Activated T-helper 17 cell treated with anti-CD3 and anti-CD28 coated beads, Interleukin-2, amount 50 U/mL, for 72 hours (primary cell): Measurements from ENCODE around the gene EFL1. TPM values are rescaled to one million over a fixed set of nuclear protein-coding genes. Genes with fewer than 3 reads are reported as not detected.

Experiments used
- ATAC-seq: fragments of 150-1000 bp; cut with Tn5 transposase; replicated peaks from 2 replicates; pipeline ENCODE4 v1.10.0; 2021; ENCODE audit warnings: mild to moderate bottlenecking, moderate library complexity
- H3K27ac Mint-ChIP-seq: one replicate; pipeline ENCODE4 v1.8.0; 2022; ENCODE audit warnings: mixed read lengths
- H3K27me3 Mint-ChIP-seq: one replicate; pipeline ENCODE4 v1.8.0; 2022; ENCODE audit warnings: mixed read lengths
- H3K36me3 Mint-ChIP-seq: one replicate; pipeline ENCODE4 v1.8.0; 2022; ENCODE audit warnings: low read depth, mild to moderate bottlenecking, mixed read lengths
- H3K4me1 Mint-ChIP-seq: one replicate; pipeline ENCODE4 v1.8.0; 2022; ENCODE audit warnings: mixed read lengths
- H3K4me3 Mint-ChIP-seq: one replicate; pipeline ENCODE4 v1.8.0; 2022; ENCODE audit warnings: mild to moderate bottlenecking, mixed read lengths
- H3K9me3 Mint-ChIP-seq: one replicate; pipeline ENCODE4 v1.8.0; 2022; ENCODE audit warnings: mixed read lengths
- total RNA-seq, 2 donors: library from RNA; stranded (reverse); gene quantifications; one replicate each; pipeline ENCODE4 v1.2.3, GENCODE V29; 2022

EFL1 gene
- total RNA-seq, 2 donors from 2014 or later: 24.3 to 32.5 TPM

DNA sequence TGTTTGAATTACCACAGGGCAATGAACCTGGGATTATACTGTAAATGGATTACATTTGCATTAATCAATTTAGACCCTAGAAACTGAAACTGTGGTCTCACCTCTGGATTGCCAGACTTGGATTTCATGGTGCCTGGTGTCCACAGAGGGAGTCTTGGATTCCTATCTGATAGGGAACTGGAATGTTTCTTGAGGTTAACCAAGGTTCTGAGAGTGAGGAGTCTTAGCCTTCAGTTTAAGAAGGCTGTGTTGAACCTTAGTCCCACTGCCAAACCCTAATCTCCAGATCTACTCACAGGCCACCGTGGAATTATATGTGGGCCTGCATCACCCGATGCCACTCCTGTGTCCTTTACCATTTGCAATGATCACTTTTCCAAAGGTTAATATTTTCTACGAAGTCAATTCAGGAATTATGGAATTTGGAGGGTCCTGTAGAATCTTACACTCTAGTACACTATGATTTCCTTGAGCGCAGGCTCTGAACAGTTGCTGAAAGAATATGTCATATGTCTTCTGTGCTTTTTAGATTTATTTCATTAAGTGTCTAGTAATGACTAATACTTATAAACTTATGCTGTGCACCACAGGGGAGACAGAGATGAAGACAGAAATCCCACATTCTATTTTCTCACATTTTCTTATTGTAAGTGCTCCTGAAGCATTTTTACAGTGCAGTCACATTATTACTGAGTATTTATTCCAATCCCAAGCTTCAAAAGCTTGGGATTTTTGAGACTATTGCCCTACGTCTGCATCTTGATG lies 87.9 kb downstream of the EFL1 start:
- Mint-ChIP-seq H3K36me3 (peaks cover 2% of the 10 kb centered on the region), H3K27me3 (no peaks in the 10 kb centered on the region), H3K9me3 (no peaks in the 10 kb centered on the region), H3K27ac (no peak overlapping the region), H3K4me1 (peaks cover 2% of the 10 kb centered on the region), H3K4me3 (no peak overlapping the region)
- ATAC-seq: no peak

DNA sequence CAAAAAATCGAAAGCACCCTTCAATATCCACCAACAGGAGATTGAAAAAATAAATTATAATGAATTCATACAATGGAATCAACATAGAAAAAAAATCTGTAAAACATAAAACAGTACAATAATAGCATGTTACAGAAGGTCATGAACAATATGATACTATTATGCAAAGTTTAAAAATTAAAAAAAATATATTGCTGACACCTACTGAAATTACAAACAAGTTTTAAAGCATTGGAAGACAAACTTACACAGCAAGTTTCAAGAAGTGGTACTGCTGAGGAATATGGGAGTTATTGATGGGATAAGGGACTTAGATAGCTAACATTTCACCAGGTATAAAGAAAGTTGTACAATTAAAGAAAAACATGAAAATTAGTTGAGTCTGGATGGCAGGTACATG lies 89.4 kb downstream of the EFL1 start:
- Mint-ChIP-seq H3K9me3 (no peaks in the 10 kb centered on the region), H3K4me3 (no peak overlapping the region), H3K4me1 (peaks cover 8% of the 10 kb centered on the region), H3K27ac (no peak overlapping the region), H3K27me3 (no peaks in the 10 kb centered on the region), H3K36me3 (peaks cover 9% of the 10 kb centered on the region)
- ATAC-seq: no peak

DNA sequence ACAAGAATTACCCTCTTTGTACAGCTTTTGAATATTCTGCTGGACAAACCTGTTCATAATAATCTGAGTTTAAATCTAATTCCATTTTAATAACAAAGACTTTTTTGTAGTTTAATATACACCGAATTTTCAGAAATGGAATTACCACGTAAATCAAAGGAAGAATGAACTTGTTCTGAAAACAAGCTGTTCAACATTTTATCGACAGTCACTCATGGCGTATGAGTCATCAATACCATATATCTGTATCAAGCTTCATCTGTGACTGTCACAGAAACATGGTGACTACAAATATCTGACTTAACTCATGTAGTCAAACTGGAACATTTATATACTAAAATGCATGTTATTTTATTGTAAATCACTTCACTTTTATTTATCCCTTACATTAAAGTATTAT lies 90.0 kb downstream of the EFL1 start:
- Mint-ChIP-seq H3K4me1 (peaks cover 8% of the 10 kb centered on the region), H3K9me3 (no peaks in the 10 kb centered on the region), H3K4me3 (no peak overlapping the region), H3K36me3 (peaks cover 9% of the 10 kb centered on the region), H3K27me3 (no peaks in the 10 kb centered on the region), H3K27ac (no peak overlapping the region)
- no peak for ATAC-seq

DNA sequence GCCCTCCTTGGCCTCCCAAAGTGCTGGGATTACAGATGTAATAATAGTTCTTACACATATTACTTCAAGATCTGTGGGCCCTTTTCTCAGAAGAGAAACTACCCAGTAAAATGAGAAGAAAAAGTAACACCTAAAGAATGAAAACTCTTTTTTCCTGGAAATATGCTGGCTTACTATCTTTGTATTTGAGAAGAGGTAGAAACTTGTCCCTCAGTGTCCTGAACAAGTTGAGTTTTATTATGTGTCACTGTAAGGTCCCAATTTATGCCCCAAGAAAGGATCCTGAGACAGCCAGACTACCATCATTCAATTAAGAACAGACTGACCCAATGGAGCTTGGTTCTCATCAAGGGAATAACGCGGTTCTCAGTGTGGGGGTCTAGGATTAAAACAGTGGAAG lies 93.8 kb downstream of the EFL1 start:
- no peaks in the 10 kb centered on the region for H3K9me3 Mint-ChIP-seq
- H3K4me3 Mint-ChIP-seq: no peak overlapping the region
- peaks cover 8% of the 10 kb centered on the region for H3K4me1 Mint-ChIP-seq
- no peak for ATAC-seq
- peaks cover 17% of the 10 kb centered on the region for H3K36me3 Mint-ChIP-seq
- H3K27me3 Mint-ChIP-seq: no peaks in the 10 kb centered on the region
- H3K27ac Mint-ChIP-seq: no peak overlapping the region

DNA sequence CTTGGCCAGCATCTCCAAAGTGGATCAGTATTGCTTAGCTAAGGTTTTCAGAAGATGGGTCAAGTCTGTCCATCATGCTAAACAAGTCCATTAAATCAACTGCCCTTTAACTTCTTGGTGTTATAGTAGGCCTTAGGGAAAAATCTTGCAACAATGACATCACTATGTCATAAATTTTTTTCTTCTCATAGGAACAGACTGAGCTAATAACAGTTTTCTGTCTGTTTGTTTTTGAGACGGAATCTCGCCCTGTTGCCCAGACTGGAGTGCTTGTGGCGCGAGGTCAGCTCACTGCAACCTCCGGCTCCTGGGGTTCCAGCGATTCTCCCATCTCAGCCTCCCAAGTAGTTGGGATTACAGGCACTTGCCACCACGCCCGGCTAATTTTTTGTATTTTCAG lies 94.2 kb downstream of the EFL1 start:
- no peaks in the 10 kb centered on the region for H3K9me3 Mint-ChIP-seq
- H3K27me3 Mint-ChIP-seq: no peaks in the 10 kb centered on the region
- H3K36me3 Mint-ChIP-seq: peaks cover 18% of the 10 kb centered on the region
- H3K4me1 Mint-ChIP-seq: peaks cover 8% of the 10 kb centered on the region
- no peak overlapping the region for H3K4me3 Mint-ChIP-seq
- H3K27ac Mint-ChIP-seq: no peak overlapping the region
- ATAC-seq: no peak

DNA sequence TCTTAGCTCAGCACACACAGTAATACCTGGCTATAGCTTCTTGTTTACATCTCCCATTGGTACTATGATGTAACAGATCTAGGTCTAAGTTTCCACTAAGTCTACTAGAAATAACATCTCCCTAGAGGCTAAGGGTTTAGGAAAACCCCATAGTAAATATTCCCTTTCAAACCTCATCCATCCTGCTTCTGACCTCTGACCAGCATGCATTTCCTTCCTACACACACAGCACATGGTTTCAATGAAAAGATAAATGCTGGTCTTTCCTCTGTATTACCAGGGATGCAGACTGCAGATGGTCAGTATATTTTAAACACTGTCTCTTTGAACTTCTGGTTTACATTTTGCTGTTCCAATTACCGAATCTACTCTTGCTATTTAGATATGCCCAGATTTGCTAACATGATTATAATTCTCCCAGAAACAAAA lies 96.6 kb downstream of the EFL1 start:
- no peaks in the 10 kb centered on the region for H3K27me3 Mint-ChIP-seq
- no peak overlapping the region for H3K4me3 Mint-ChIP-seq
- no peak for ATAC-seq
- peaks cover 8% of the 10 kb centered on the region for H3K4me1 Mint-ChIP-seq
- H3K27ac Mint-ChIP-seq: no peak overlapping the region
- peaks cover 42% of the 10 kb centered on the region for H3K36me3 Mint-ChIP-seq
- H3K9me3 Mint-ChIP-seq: no peaks in the 10 kb centered on the region

DNA sequence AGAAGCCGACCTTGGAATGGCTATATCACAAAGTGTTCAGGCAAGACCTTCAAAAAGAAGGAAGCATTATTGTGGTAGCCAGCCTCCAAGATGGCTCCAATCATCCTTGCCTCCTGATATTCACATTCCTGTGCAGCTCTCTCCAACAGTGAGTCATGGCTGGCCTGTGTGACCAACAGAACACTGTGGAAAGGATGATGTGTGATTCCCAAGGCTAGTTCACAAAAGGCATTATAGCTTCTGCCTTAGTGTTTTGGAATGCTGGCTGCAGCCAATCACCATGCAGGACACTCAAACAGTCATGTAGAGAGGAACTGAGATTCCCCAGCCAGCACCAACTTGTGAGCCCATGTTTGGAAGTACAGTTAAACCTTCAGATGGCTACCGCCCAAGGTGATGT lies 102.6 kb downstream of the EFL1 start:
- Mint-ChIP-seq H3K36me3 (peaks cover 60% of the 10 kb centered on the region), H3K4me3 (no peak overlapping the region), H3K9me3 (no peaks in the 10 kb centered on the region), H3K27me3 (no peaks in the 10 kb centered on the region), H3K27ac (no peak overlapping the region), H3K4me1 (no peaks in the 10 kb centered on the region)
- no peak for ATAC-seq

DNA sequence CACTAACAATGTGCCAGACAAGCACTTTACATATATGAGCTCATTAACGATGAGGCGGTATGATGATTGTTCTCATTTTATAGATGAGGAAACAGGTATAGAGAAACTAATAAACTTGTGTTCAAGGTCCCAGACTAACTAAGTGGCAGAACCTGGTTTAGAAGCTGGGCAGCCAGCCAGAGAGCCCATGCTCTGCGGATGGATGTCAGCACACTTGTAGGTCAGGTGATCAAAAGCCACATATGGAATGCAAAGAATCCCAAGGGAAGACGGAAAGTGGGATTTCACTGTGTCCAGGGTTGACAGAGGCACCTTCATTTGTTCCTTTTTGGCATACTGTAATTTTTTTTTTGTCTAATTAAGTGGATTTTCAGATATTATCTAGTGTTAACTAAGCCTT lies 103.7 kb downstream of the EFL1 start:
- no peak overlapping the region for H3K4me3 Mint-ChIP-seq
- no peaks in the 10 kb centered on the region for H3K4me1 Mint-ChIP-seq
- H3K9me3 Mint-ChIP-seq: no peaks in the 10 kb centered on the region
- H3K27me3 Mint-ChIP-seq: no peaks in the 10 kb centered on the region
- peaks cover 70% of the 10 kb centered on the region for H3K36me3 Mint-ChIP-seq
- no peak for ATAC-seq
- no peak overlapping the region for H3K27ac Mint-ChIP-seq

DNA sequence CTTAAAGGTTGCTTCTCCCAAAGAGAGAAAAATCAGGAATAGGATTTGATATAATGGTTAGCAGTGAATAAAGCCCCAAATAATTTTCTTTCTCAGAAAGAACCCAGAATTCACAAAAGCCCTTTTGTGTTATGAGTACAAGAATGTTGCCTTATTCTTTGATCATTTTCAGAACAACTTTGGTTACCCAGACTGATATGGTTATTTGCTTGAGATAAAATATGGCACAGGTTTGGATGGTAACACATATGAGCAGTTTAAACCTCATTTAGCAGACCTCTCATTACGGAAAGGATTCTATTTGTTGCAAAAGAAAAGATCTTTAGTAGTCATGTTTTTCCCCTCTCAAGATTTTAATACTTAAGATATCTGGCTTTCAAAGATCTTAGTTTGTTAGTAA lies 111.9 kb downstream of the EFL1 start:
- H3K27me3 Mint-ChIP-seq: no peaks in the 10 kb centered on the region
- no peak overlapping the region for H3K4me3 Mint-ChIP-seq
- ATAC-seq: no peak
- peaks cover 5% of the 10 kb centered on the region for H3K9me3 Mint-ChIP-seq
- no peaks in the 10 kb centered on the region for H3K4me1 Mint-ChIP-seq
- peaks cover 74% of the 10 kb centered on the region for H3K36me3 Mint-ChIP-seq
- H3K27ac Mint-ChIP-seq: no peak overlapping the region

DNA sequence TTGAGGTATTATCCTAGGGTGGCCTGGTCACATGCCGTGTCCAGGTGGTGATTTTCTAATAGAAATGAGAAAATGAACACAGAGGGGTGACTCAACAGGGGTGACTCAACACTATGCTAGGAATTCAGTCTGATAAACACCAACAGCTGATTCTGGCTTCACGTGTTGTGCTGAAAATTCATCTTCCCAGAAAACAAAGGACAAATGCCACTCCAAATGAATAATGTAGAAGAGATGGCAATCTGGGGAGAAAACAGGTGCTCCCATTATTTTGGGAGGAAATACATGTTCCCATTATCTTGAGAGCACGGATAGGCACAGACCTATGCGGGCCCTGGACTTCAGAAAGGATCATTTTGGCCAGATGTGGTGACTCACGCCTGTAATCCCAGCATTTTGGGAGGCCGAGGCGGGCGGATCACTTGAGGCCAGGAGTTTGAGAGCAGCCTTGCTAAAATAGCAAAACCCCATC lies 115.5 kb downstream of the EFL1 start:
- peaks cover 57% of the 10 kb centered on the region for H3K36me3 Mint-ChIP-seq
- no peak for ATAC-seq
- H3K27ac Mint-ChIP-seq: no peak overlapping the region
- no peaks in the 10 kb centered on the region for H3K4me1 Mint-ChIP-seq
- H3K27me3 Mint-ChIP-seq: no peaks in the 10 kb centered on the region
- no peak overlapping the region for H3K4me3 Mint-ChIP-seq
- peaks cover 2% of the 10 kb centered on the region for H3K9me3 Mint-ChIP-seq

DNA sequence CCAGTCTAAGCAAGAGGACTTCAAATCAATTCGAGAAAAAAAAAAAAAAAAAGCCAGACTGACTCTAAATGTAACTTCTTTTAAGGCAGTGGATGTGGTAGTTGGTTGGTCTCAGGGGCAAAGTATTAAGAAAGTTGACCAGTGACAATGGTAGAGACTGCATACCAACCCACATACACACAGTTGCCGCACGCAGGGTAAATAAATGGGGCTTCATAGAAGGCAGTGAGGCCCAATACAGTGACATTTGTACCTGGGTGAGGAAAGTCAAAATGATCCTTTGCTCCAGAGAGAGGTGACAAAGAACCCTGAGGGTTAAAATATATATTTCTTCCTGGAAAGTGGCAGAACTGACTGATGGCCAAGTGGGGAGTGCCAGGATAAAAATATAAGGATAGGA lies 116.0 kb downstream of the EFL1 start:
- Mint-ChIP-seq H3K4me1 (no peaks in the 10 kb centered on the region), H3K27ac (no peak overlapping the region), H3K9me3 (no peaks in the 10 kb centered on the region), H3K36me3 (peaks cover 52% of the 10 kb centered on the region), H3K4me3 (no peak overlapping the region), H3K27me3 (no peaks in the 10 kb centered on the region)
- ATAC-seq: no peak

DNA sequence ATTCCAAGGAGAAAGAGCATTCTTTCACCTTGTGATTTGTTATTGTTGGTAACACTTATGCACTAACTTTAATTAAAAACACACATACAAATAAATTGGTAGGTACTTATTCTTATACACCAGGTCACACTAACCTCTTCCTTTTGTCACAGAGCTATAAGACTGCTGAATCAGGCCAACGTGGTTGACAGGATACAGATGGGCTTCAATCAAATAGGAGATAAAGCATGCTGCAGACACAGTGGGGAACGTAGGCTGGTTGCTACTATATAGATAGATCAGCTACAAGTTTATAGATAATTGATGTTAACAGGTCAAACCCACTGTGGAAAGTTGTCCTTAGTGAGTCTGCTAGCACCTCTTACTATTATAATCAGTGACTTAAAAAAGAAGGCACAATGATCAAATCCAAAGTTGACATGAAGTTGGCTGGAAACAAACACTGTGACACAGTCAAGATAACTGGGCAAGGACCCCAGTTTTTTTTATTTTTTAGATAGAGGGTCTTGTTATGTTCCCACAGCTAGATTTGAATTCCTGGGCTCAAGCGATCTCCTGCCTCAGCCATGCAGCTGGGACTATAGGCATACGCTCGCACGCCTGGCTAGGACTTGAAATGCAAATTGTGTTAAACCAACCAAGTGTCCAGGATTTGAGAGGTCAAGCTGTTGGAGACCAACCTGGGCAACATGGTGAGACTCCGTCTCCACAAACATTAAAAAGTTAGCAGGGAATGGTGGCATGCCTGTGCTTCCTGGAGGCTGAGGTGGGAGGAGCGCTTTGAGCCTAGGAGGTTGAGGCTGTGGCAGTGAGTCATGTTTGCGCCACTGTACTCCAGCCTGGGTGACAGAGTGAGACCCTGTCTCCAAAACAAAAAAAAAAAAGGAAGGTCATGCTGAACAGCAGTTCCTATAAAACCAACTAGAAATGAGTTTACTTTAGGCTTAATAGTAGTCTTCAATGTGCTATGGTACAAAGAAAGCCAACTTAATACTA lies 118.8 kb downstream of the EFL1 start:
- H3K27me3 Mint-ChIP-seq: no peaks in the 10 kb centered on the region
- ATAC-seq: no peak
- H3K36me3 Mint-ChIP-seq: peaks cover 26% of the 10 kb centered on the region
- H3K9me3 Mint-ChIP-seq: no peaks in the 10 kb centered on the region
- H3K4me1 Mint-ChIP-seq: peaks cover 5% of the 10 kb centered on the region
- no peak overlapping the region for H3K27ac Mint-ChIP-seq
- no peak overlapping the region for H3K4me3 Mint-ChIP-seq

DNA sequence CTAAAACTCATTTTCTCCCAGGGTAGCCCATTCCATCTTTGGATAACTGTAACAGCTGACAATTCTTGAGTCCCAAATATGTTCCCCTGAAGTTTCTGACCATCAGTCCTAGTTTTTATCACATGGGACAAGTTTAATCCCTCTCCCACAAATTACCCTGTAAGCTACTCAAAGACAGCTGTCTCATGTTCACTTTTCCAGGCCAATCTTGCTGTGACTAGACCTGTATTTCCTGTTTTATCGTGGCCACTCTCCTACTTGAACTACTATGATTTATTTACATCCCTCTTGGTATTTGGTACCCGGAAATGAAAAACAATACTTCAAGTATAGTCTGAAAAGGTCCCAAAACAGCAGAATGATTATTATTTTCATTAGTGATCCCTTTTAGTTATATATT lies 121.6 kb downstream of the EFL1 start:
- Mint-ChIP-seq H3K27me3 (no peaks in the 10 kb centered on the region), H3K27ac (peak overlapping the region; percentile 0), H3K4me1 (peaks cover 5% of the 10 kb centered on the region), H3K4me3 (no peak overlapping the region), H3K9me3 (no peaks in the 10 kb centered on the region), H3K36me3 (peaks cover 31% of the 10 kb centered on the region)
- no peak for ATAC-seq

DNA sequence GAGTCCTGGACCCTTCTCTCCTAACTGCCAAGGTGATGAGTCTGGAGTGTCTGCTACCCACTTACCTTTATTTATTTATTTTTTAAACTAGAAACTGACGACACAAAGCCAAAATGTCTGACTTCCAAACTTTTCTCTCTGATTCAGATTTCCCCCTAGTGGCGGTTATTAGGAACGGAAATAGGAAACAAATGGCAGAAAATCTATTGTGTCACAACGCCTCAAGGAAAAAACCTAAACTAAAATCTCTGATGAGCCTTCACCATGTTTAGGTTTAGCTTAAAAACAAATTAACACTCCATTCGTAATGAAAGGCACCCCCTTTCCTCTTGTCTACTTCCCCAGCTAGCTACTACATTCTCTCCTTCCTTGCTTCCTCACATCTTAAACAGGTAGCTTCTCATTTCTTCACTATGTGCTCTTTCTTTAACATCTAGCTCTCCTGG lies 122.7 kb downstream of the EFL1 start:
- no peaks in the 10 kb centered on the region for H3K9me3 Mint-ChIP-seq
- no peak overlapping the region for H3K4me3 Mint-ChIP-seq
- peaks cover 41% of the 10 kb centered on the region for H3K36me3 Mint-ChIP-seq
- H3K27ac Mint-ChIP-seq: no peak overlapping the region
- H3K4me1 Mint-ChIP-seq: peaks cover 5% of the 10 kb centered on the region
- ATAC-seq: no peak
- no peaks in the 10 kb centered on the region for H3K27me3 Mint-ChIP-seq

DNA sequence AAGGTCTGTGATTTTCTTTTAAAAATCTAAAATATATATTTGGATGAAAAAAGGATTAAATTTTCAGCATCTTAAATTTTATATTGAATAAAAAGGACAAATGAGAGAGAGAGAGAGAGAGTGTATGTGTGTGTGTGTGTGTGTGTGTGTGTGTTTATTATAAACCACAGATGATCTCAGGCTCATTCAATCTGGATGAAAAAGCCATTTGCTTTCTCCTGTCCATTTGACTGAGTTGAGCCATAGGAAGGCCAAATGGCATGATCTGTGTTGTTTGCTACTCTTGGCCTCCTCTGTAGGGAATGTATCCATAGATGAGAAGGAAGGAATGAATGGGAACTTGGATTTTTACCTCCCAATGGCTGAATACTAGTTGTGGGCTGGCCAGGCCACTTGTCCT lies 124.2 kb downstream of the EFL1 start:
- Mint-ChIP-seq H3K27ac (no peak overlapping the region), H3K27me3 (no peaks in the 10 kb centered on the region), H3K4me1 (peaks cover 5% of the 10 kb centered on the region), H3K36me3 (peaks cover 55% of the 10 kb centered on the region), H3K9me3 (no peaks in the 10 kb centered on the region), H3K4me3 (no peak overlapping the region)
- no peak for ATAC-seq
